SK-N-SH treated with all-trans-retinoic acid at 6 μM for 48 hours (cell line): ENCODE measurements around the gene IL10RA.

ENCODE experiments used
- ARNTL ChIP-seq: fragments of 450-650 bp; formaldehyde crosslinking; IDR thresholded peaks from 2 replicates; pipeline ENCODE4 v1.5.0; 2020; ENCODE audit warnings: low read depth, mild to moderate bottlenecking, moderate library complexity, borderline replicate concordance
- BACH2 ChIP-seq: fragments of 250-450 bp; sonication (Bioruptor Pico); IDR thresholded peaks from 2 replicates; pipeline ENCODE4 v1.9.0; 2021; ENCODE audit warnings: mild to moderate bottlenecking, borderline replicate concordance
- ISL1 ChIP-seq: fragments of 250-450 bp; sonication (Bioruptor Pico); IDR thresholded peaks from 2 replicates; pipeline ENCODE4 v2.1.2; 2022; ENCODE audit warnings: mild to moderate bottlenecking, moderate library complexity
- OSR1 ChIP-seq: fragments of 250-450 bp; sonication (Bioruptor Pico); IDR thresholded peaks from 2 replicates; pipeline ENCODE4 v1.8.0; 2022; ENCODE audit warnings: moderate library complexity, mild to moderate bottlenecking, inconsistent platforms
- POU6F1 ChIP-seq: fragments of 250-450 bp; sonication (Bioruptor Pico); IDR thresholded peaks from 2 replicates; pipeline ENCODE4 v1.8.0; 2021; ENCODE audit warnings: low read depth, mild to moderate bottlenecking, moderate library complexity, borderline replicate concordance
- TOX ChIP-seq: fragments of 250-450 bp; sonication (Bioruptor Pico); IDR thresholded peaks from 2 replicates; pipeline ENCODE4 v1.8.0; 2021; ENCODE audit warnings: mild to moderate bottlenecking, moderate library complexity, borderline replicate concordance
- ZC3H10 ChIP-seq: fragments of 250-450 bp; sonication (Bioruptor Pico); IDR thresholded peaks from 2 replicates; pipeline ENCODE4 v1.5.1; 2021; ENCODE audit warnings: mild to moderate bottlenecking, moderate library complexity
- ZFP3 ChIP-seq: fragments of 250-450 bp; sonication (Bioruptor Pico); IDR thresholded peaks from 2 replicates; pipeline ENCODE4 v1.5.0; 2020; ENCODE audit warnings: mild to moderate bottlenecking, moderate library complexity
- ZFP30 ChIP-seq: fragments of 450-650 bp; formaldehyde crosslinking; IDR thresholded peaks from 2 replicates; pipeline ENCODE4 v1.5.0; 2022; ENCODE audit warnings: mild to moderate bottlenecking, moderate library complexity
- ZNF8 ChIP-seq: fragments of 450-650 bp; formaldehyde crosslinking; IDR thresholded peaks from 2 replicates; pipeline ENCODE4 v1.5.0; 2020; ENCODE audit warnings: mild to moderate bottlenecking, moderate library complexity
- TF ChIP-seq, protein P1 (sequence below): fragments of 250-450 bp; sonication (Bioruptor Pico); IDR thresholded peaks from 2 replicates; pipeline ENCODE4 v1.5.1; 2021; ENCODE audit warnings: mild to moderate bottlenecking, moderate library complexity
- TF ChIP-seq, protein P2 (sequence below): fragments of 250-450 bp; sonication (Bioruptor Pico); IDR thresholded peaks from 2 replicates; pipeline ENCODE4 v1.8.0; 2020; ENCODE audit warnings: mild to moderate bottlenecking, moderate library complexity, borderline replicate concordance
- TF ChIP-seq, protein P3 (sequence below): fragments of 250-450 bp; sonication (Bioruptor Pico); IDR thresholded peaks from 2 replicates; pipeline ENCODE4 v1.5.1; 2020; ENCODE audit warnings: low read depth, mild to moderate bottlenecking, moderate library complexity

- TF ChIP-seq, protein P1, sequence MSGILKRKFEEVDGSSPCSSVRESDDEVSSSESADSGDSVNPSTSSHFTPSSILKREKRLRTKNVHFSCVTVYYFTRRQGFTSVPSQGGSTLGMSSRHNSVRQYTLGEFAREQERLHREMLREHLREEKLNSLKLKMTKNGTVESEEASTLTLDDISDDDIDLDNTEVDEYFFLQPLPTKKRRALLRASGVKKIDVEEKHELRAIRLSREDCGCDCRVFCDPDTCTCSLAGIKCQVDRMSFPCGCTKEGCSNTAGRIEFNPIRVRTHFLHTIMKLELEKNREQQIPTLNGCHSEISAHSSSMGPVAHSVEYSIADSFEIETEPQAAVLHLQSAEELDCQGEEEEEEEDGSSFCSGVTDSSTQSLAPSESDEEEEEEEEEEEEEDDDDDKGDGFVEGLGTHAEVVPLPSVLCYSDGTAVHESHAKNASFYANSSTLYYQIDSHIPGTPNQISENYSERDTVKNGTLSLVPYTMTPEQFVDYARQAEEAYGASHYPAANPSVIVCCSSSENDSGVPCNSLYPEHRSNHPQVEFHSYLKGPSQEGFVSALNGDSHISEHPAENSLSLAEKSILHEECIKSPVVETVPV = no peak
- TF ChIP-seq, protein P2, sequence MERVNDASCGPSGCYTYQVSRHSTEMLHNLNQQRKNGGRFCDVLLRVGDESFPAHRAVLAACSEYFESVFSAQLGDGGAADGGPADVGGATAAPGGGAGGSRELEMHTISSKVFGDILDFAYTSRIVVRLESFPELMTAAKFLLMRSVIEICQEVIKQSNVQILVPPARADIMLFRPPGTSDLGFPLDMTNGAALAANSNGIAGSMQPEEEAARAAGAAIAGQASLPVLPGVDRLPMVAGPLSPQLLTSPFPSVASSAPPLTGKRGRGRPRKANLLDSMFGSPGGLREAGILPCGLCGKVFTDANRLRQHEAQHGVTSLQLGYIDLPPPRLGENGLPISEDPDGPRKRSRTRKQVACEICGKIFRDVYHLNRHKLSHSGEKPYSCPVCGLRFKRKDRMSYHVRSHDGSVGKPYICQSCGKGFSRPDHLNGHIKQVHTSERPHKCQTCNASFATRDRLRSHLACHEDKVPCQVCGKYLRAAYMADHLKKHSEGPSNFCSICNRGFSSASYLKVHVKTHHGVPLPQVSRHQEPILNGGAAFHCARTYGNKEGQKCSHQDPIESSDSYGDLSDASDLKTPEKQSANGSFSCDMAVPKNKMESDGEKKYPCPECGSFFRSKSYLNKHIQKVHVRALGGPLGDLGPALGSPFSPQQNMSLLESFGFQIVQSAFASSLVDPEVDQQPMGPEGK = no peak
- TF ChIP-seq ISL1 (no peak), ZFP30 (no peak), ZC3H10 (CRISPR knock-in tag) (no peak), ARNTL (CRISPR knock-in tag) (no peak), POU6F1 (CRISPR knock-in tag) (no peak), OSR1 (CRISPR knock-in tag) (no peak), ZFP3 (CRISPR knock-in tag) (no peak), TOX (CRISPR knock-in tag) (no peak), ZNF8 (no peak), BACH2 (CRISPR knock-in tag) (no peak)
- TF ChIP-seq, protein P3, sequence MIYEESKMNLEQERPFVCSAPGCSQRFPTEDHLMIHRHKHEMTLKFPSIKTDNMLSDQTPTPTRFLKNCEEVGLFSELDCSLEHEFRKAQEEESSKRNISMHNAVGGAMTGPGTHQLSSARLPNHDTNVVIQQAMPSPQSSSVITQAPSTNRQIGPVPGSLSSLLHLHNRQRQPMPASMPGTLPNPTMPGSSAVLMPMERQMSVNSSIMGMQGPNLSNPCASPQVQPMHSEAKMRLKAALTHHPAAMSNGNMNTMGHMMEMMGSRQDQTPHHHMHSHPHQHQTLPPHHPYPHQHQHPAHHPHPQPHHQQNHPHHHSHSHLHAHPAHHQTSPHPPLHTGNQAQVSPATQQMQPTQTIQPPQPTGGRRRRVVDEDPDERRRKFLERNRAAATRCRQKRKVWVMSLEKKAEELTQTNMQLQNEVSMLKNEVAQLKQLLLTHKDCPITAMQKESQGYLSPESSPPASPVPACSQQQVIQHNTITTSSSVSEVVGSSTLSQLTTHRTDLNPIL (CRISPR knock-in tag) = no peak
Observed at GRCh38 chr11:118012083-118012669, 26.0 kb downstream of the IL10RA start.
